NCI-H2171 treated with DMSO at 0.1 percent for 48 hours (cell line): ENCODE data around the gene MMAB.
"Not testable (repeated sequence)": the region's sequence is repeated elsewhere in the genome, so short reads cannot be mapped to it uniquely, and the experiment has no call there.

Experiments used
- DNase-seq: peaks from one replicate; lab custom pipeline; 2025; lab: John Stamatoyannopoulos, UW

Gene MMAB

DNA sequence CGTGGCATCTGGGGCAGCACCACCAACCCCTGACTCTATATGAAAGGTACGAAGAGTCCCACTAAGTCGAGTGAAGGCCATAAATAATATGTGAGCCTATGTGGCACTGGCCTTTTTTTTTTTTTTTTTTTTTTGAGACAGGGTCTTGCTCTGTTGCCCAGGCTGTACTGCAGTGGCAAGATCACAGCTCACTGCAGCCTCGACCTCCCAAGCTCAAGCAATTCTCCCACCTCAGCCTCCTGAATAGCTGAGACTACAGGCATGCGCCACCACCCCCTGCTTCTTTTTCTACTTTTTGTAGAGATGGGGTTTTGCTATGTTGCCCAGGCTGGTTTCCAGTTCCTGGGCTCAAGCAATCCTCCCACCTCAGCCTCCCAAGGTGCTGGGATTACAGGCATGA is 28.8 kb upstream of the MMAB start:
- not testable (repeated sequence) for DNase-seq

DNA sequence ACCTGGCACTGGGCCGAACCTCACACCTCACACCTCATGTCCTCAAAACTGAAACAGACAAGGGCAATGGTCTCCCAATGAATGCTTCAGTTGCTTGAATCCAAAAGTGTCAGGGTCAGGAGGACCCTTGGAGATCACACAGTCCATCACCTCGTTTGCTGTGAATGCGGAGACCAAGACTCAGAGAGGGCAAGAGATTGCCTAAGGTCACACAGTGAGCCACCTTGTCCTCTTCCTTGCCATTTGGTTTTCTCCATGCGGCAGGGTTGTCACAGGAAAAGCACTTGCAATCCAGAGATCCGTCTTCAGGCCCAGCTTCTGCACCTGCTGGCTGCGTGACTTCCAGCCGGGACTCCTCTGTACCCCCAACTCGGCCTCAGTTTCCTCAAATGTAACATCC is 28.3 kb upstream of the MMAB start:
- DNase-seq = no peak

DNA sequence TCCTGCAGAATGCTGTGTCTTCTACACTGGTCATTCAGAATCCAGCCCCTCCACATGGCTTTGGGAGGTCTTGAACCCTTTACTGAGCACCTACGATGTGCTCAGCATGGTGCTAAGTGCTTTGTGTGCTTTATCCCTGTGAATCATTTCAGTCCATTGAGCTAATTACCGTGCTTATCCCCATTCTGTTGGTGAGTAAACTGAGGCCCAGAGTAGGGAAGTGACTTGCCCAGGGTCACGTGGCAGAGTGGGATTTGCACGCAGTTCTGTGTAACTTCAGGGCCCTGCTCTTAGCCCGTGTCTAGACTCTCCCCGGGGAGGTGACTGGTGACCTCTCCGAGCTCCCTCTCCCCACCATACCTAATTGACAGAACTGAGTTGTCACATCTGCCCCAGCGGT is 27.7 kb upstream of the MMAB start:
- no peak for DNase-seq

DNA sequence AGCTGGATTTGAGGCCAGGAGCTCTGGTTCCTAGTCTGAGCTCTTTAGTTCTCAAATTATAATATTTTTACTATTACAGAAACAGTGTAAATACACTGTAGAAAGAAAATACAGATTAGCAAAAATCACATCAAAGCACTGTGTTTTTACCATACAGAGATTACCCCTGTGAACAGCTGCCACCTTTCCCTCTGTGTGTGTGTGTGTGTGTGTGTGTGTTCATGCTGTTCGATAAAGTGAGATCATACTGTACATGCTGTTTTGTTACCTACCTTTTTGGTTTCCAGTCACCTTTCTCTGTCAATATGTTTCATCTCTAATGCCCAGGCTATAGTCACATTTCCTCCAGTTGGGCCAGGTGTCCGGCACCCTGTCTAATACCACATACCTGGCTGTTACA is 27.2 kb upstream of the MMAB start:
- DNase-seq = peak; percentile 44

DNA sequence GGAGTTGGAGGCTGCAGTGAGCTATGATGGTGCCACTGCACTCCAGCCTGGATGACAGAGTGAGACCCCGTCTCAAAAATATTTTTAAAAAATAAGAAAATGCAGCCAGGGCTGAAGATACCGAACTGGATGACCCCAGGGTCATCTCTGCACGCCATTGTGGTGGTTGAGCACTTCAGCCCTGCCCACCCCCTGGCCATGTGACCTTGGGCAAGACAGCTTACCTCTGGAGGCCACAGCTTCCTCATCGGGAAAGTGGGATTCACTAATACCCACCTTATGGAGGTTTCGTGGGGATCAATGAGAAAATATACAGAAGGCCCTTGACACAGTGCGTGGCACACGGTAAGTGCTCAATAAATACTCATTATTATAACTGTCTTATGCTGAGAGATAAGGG is 25.8 kb upstream of the MMAB start:
- no peak for DNase-seq

DNA sequence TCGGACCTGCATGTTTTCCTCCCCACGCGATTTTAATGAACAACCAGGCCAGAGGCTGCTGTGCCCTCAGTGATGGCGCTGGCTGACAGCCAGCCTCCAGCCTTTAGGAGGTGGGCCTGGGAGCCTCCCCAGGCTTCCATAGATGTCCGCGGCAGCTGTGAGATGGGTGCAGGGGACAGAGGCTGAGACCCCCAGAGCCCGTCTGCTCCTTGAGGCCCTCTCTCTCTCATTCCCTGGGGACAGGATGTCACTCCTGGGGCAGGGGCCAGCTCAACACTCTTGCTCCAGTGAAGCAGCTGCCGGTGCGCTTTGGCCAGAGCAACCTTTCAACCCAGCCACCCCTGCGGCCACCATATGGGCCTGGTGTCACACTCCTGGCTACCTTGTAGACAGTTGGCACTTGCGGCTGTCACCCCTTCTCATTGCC is 25.1 kb upstream of the MMAB start:
- no peak for DNase-seq

DNA sequence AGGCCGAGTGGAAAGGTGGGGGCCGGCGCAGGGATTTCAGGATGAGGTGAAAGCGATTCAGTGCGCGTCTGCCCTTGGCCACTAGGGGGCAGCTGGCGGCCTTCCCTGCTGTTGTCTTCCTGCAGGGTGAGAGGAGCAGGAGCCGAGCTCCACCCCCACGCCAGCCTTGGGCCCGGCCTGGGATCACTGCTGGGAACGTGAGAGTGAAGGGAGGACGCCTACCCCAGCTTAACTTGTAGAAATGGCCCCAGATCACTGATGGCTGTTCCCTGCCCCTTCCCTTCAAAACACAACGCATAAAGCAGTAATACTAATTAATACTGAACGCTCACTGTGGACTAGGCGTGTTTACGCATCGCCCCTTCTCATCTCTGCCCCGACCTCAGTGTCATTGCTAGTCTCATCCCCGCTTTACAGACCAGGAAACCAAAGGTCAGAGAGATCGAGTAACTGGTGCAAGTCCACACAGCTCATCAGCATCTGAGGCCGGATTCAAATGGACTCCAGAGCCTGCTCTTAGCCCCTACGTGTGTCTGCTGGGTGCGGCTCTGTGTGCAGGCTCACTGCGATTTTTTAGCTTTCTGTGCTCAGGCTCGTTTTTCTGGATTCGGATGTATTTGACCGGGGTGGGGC is 24.6 kb upstream of the MMAB start:
- DNase-seq = peak; percentile 84

DNA sequence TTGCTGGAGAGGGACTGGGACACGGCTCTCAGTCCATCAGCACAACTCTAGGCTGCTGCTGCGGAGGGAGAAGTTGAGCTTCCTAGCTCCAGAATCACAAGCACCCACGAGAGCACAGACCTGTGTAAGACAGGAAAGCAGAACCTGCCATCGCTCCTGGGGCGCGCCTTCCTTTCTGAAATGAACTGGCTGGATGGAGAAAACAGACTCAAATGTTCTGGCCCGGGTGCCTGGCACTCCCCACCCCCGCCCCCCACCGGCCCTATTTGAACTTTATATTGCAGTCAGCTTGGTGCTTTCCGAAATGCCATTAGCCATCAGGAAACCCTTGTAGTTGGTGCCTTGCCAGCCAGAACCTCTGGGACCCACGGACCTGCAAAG is 24.1 kb upstream of the MMAB start:
- DNase-seq = no peak

DNA sequence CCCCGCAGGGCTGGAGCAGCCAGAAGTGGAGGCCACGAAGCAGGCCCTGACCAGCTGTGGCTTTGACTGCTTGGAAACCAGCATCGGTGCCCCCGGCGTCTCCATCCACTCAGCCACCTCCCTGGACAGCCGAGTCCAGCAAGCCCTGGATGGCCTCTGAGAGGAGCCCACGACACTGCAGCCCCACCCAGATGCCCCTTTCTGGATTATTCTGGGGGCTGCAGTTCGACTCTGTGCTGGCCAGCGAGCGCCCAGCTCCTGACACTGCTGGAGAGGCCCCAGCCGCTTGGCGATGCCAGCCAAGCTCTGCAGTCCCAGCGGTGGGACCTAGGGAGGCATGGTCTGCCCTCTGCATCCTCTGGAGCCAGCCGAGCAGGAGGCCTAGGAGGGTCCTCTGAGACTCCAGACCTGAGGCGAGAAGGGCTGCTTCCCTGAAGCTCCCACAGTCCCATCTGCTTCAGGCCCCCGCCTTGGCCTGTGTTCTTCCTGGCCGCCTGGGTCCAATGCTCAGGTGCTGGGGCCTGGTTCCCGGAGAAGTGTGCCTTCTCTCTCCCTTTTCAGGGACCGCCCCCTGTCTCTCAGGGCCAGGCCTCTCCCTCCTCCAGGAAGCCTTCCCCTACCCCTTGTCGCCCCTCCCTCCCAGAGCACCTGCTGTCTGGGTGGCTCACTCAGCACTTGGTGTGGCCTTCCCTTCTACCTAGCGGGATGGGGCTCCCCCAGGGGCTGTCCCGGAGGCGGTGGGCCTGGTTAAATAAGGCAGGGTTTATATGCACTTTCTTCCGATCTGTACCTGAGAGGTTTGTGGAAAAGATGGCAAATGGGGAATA is 23.3 kb upstream of the MMAB start:
- DNase-seq = peak; percentile 70

DNA sequence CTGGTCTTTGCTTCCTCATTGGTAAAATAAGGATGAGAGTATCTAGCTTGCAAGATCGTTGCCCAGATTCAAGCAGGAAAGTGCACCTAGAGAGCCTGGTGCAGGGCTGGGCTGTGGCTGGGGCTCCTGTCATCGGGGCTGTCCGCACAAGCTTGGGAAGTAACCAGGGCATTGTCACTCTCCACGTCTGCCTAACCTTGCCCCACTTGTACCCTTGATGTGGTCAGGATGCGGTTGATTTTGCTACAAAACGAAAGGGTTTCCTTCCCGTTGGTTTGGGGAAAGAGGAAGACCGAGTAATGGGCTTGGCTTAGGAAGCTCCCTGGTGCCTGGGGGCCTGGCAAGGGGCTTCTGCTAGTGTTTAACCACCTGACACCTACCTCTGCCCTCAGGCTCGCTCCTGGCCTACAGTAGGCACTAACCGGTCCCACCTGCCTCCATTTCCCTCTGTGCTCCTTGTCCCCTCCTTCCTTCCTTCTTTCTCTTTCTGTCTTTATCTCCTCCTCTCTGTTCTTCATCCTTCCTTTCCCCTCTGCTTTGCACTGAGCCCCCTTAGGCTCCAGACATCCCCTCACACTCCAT is 22.1 kb upstream of the MMAB start:
- DNase-seq = no peak

DNA sequence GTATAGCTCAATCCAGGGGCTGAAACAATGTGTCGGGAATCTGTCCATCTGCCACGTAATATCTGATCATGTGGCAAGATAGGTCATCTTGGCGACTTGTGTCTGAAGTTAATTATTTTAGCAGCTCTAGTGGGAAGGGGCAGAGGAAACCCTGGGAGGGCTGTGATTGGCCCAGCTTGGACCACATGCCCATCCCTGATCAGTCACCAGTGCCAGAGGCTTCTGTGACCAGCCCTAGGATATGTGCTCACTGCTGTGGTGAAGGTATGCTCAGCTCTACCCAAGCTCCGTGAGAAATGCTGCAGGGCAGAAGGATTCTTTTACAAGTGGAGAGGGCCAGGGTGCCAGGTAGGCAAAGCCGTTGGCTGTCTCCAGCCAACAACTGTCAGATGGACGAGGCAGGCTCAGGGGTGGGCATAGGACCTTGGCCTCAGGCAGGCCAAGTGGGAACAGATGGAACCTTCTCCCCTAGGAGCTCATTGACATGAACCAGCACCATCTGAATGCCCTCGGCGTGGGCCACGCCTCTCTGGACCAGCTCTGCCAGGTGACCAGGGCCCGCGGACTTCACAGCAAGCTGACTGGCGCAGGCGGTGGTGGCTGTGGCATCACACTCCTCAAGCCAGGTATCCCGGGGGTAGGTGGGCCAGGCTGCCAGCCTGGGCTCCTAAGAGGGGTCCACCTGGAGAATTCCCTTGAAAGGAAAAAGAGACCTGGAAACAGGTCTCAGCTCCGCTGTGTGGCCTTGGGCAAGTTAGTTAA is 21.4 kb upstream of the MMAB start:
- no peak for DNase-seq

DNA sequence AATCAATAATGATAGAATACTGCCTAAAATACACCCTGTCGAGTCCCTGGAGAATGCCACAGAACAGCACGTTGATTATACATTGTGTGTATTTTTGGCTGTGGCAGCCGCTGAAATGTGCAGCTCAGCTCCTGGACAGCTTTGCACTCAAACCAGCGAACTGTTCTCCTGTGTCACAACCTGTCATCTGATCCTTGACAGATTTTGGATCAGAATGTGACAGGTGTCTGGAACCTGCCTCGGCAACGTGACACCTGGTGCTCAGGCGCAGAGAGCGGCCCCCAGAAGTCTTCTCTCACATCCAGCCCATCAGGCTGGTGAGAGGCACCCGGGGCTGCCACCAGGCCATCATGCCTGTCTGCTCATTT is 19.6 kb upstream of the MMAB start:
- peak; percentile 99 for DNase-seq

DNA sequence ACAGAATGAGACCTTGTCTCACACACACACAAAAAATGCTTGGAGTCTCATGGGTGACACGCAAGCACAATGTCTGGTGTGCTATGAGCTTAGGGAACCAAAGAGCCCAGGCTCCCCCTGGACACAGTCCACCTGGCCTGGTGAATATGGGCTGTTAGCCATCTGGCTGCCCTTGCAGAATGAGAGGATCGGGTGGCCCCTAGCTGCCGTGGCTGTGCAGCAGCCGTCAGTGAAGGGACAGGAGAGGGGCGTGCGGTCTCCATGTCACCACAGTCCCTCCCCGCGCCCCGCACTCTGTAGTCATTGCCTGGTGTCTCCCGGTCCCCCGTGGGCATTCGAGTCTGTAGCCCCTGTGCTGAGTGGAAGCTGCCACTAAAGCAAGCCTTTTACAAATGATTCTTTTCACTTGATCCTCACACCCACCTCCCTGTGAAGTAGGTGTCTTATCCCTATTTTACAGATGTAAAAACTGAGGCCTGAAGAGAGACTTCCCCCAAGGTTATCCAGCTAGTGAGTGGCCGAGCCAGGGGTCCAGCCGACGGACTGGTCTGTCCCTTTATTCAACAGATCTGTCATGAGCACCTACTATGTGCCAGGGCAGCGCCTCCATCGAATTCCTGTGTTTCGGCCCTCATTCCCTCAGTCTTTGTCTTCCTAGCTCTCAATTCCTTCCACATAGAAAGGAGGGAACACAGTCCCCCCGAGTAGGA is 19.0 kb upstream of the MMAB start:
- DNase-seq = peak; percentile 46

DNA sequence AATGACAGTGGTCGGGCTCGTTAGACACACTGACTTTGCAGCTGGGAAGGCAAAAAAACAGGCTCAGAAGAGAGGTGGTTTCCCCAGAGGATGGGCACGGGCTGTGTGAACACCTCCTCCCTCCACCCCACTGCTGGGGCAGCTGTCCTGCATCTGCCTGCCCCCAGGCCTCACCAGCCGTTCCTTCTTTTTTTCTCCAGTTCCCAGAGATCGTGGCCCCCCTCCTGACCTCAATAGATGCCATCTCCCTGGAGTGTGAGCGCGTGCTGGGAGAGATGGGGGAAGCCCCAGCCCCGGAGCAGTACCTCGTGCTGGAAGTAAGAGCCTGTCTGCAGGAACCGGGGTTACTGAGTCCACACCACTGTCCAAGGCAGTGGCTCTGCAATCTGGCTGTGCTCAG is 17.7 kb upstream of the MMAB start:
- DNase-seq = peak; percentile 58

DNA sequence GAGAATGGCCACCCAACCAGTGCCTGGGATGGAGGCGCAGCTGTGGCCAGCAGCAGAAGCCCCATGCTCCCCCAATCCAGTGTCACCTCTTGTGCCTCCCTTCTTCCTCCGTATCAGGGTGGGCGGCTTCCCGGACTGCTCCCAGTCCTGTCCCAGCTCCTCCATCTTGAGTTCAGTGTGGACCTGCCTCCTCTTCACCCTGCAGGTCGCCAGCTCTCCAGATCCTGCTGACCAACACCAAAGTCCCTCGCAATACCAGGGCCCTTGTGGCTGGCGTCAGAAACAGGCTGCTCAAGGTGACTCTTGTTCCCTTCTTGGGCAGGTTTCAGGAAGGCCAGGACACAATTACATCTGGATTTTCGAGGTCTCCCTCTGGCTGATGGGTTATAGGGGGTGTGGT is 17.3 kb upstream of the MMAB start:
- DNase-seq = no peak

DNA sequence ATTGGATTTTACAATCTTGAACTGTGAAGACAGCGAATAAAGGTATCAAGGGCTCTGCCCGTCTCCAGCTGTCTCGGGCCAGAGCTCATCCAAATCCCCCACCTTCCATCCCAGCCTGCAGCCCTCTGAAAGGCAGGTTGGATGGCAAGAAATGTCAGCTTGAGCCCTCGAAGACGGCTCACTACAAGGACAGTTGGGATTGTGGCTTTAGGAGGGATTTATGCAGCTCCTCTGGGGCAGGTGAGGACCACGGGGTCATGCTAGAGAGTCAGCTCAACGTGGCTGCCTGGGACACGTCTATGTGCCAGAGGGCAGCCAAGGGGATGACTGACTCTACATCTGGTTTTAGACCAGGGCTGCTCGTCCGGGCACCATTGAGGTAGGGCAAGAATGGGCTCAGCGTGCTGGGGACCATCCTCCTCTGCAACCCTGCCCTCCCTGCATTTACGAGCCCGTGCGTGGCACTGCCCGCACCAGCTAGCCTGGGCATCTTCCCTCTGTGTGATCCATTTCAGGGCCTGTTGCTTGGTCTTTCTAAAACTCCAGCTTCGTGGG is 16.5 kb upstream of the MMAB start:
- no peak for DNase-seq

DNA sequence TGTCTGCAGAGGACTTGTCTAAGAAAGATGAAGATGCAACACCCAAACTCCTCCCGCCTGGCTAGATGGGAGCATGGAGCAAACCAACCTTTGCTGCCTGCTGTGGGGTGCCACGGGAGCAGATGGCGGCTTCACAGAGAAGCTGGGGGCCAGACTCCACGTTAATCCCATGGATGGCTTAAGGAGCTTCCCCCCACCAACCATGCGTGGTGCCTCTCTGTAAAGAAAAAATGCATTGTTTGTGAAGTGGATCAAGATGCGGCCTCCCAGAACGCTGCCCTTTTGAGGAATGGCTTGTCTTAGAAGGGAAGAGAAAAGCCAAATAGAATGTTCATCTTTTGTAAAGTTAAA is 15.9 kb upstream of the MMAB start:
- DNase-seq = no peak

DNA sequence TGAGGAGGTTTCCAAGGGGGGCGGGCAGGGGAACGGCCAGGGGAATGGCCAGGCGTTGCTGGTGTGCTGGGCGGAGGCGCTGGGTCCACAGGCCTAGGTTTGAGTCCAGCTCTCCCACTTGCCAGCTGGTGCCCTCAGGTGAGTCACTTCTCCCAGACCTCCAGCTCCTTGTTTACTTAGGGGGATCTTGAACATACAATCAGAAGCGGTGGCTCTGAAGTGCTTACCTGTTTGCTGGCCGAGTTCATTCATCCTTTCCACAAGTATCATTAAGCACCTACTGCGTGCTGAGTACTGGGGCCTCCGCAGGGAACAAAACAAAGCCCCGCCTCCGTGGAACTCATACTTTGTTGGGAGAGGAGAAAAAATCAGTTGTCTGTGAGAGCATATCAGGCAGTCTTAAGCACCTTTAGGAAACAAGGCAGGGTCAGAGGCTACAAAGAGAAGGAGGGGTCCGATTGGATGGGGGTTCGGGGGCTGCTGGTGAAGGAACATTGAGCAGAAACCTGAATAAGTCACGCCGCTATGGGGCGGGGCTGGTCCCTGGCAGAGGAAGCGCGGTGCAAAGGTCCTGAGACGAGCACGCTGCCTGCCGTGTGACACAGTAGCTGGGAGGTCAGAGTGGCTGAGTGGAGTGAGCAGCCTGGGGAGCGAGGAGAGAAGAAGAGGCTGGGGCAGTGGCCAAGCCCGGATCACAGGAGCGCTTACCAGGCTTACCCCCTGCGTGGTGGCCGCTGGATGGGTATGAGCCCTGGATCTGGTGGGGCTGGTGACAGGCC is 15.3 kb upstream of the MMAB start:
- no peak for DNase-seq

DNA sequence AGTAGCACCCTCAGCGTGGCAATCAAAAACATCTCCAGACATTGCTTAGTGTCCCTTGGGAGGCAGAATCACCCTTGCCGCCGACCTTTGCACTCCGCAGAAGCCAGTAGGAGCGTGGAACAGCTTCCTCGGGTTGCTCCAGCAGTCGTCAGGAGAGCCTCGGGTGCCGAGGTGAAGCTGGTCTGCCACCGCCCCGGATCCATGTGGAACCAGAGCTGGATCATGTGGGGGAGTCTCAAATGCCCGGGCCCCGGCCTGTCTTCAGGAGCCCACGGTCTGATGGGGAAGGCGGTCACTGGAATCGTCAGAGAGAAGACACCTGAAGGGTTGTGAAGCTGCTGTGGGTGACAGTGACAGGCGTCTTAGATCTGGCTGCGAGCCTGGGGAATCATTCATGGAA is 14.6 kb upstream of the MMAB start:
- no peak for DNase-seq

DNA sequence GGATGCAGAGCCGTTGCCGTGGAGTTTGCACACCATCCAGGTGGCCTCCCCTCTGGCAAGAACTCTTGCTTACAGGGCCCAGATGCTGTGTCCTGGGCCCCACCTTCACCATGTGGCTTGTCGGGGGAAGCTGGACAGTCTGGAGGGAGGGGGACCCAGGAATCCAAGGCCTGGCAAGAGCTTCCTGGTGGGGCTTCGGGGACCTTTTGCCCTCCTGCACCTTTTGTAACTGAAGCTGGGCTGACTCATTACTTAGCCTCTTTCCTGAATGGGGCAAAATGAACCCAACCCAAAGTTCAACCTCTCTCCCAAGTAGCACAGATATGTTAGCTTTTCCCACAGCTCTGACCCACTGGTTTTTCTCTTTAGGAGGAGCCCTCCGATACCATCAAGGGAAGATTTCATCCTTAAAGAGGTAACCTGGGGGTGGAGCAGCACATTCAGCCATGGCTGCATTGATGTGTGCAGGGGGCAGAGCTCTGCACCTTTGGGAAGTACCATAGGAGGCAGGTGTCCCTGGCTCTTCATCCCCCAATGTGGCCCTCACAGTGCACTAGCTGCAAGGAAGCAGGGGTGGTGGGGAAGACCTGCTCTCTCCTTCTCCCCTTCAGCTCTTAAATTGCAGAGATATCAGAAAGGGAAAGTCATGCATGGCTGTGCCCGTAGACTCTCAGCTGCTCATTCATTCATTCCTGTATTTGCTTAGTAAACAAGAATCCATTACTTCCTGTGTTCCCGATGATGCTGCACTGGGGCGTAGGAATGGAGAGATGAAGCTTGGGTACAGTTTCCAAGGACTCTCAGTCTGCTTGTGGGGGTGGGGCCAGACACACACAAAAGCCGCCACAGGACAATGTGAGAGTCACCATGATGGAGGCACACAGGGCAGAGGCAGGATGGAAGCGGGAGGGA is 13.3 kb upstream of the MMAB start:
- peak; percentile 24 for DNase-seq
